Liver (tissue), 9 donors: ENCODE results near the gene SGMS1. TPM values are rescaled to one million over a fixed set of nuclear protein-coding genes. Genes with fewer than 3 reads are reported as not detected.

ENCODE experiments used
- DNase-seq: peaks from one replicate; pipeline ENCODE4 v3.0.0-alpha.2; 2017; ENCODE audit warnings: low spot score
- H3K27ac ChIP-seq, 2 donors: one replicate each; pipeline ENCODE4 v1.7.0; 2013; ENCODE audit warnings: inconsistent platforms in 2 of 2, low read length in 2 of 2, control low read depth in 1 of 2, low read depth in 1 of 2, mild to moderate bottlenecking in 1 of 2
- H3K27me3 ChIP-seq, 4 donors: one replicate each; pipeline versions ENCODE4 v1.6.1 to v1.7.0; 2013; ENCODE audit warnings: low read length in 3 of 4, inconsistent platforms in 1 of 4, mild to moderate bottlenecking in 1 of 4, moderate library complexity in 1 of 4; ENCODE audit not compliant: control insufficient read depth in 4 of 4, insufficient read depth in 4 of 4
- H3K36me3 ChIP-seq, 4 donors: one replicate each; pipeline versions ENCODE4 v1.6.1 to v1.7.0; 2013; ENCODE audit warnings: low read length in 3 of 4, mild to moderate bottlenecking in 3 of 4, low read depth in 1 of 4, moderate library complexity in 1 of 4; ENCODE audit not compliant: control insufficient read depth in 4 of 4, insufficient read depth in 3 of 4
- H3K4me1 ChIP-seq, 4 donors: one replicate each; pipeline versions ENCODE4 v1.6.1 to v1.7.0; 2013; ENCODE audit warnings: low read length in 3 of 4, mild to moderate bottlenecking in 3 of 4, moderate library complexity in 1 of 4; ENCODE audit not compliant: control insufficient read depth in 4 of 4, insufficient read depth in 4 of 4
- H3K4me3 ChIP-seq, 3 donors: one replicate each; pipeline versions ENCODE4 v1.6.1 to v1.7.0; 2013; ENCODE audit warnings: low read length in 3 of 3, control low read depth in 1 of 3, low read depth in 1 of 3, mild to moderate bottlenecking in 1 of 3
- H3K9ac ChIP-seq, 2 donors: one replicate each; pipeline ENCODE4 v1.7.0; 2013; ENCODE audit warnings: low read length in 2 of 2, mild to moderate bottlenecking in 2 of 2, moderate library complexity in 2 of 2, control low read depth in 1 of 2, low read depth in 1 of 2
- H3K9me3 ChIP-seq, 4 donors: one replicate each; pipeline versions ENCODE4 v1.6.1 to v1.7.0; 2013; ENCODE audit warnings: low read length in 3 of 4; ENCODE audit not compliant: control insufficient read depth in 4 of 4
- CTCF ChIP-seq: fragments of 150-350 bp; IDR thresholded peaks from 2 replicates; pipeline ENCODE4 v1.5.1; 2017; ENCODE audit warnings: improper control_type of control experiment, low read depth, low read length; ENCODE audit not compliant: missing input control
- FOXA1 ChIP-seq: IDR thresholded peaks from 2 replicates; pipeline ENCODE4 v1.6.1; 2016; ENCODE audit warnings: antibody characterized with exemption
- FOXA2 ChIP-seq: IDR thresholded peaks from 2 replicates; pipeline ENCODE4 v1.6.1; 2016; ENCODE audit warnings: antibody characterized with exemption
- HNF4A ChIP-seq, 2 donors: conservative IDR thresholded peaks; 2 replicates each; pipeline ENCODE4 v1.6.1; 2016; ENCODE audit warnings: antibody characterized with exemption in 2 of 2, mild to moderate bottlenecking in 2 of 2
- HNF4G ChIP-seq: IDR thresholded peaks from 2 replicates; pipeline ENCODE4 v1.6.1; 2016; ENCODE audit warnings: antibody characterized with exemption
- JUND ChIP-seq, 2 donors: IDR thresholded peaks; 2 replicates each; pipeline ENCODE4 v1.6.1; 2016; ENCODE audit warnings: antibody characterized with exemption in 2 of 2
- NR2F2 ChIP-seq: IDR thresholded peaks from 2 replicates; pipeline ENCODE4 v1.6.1; 2016; ENCODE audit warnings: antibody characterized with exemption
- RAD21 ChIP-seq, 2 donors: IDR thresholded peaks; 2 replicates each; pipeline ENCODE4 v1.6.1; 2016; ENCODE audit warnings: antibody characterized with exemption in 2 of 2, mild to moderate bottlenecking in 2 of 2
- RXRA ChIP-seq, 2 donors: IDR thresholded peaks; 2 replicates each; pipeline ENCODE4 v1.6.1; 2017 to 2018; ENCODE audit warnings: antibody characterized with exemption in 2 of 2, mild to moderate bottlenecking in 1 of 2
- SP1 ChIP-seq: IDR thresholded peaks from 2 replicates; pipeline ENCODE4 v1.6.1; 2018; ENCODE audit warnings: antibody characterized with exemption, mild to moderate bottlenecking
- TAF1 ChIP-seq: conservative IDR thresholded peaks from 2 replicates; pipeline ENCODE4 v1.6.1; 2016; ENCODE audit warnings: antibody characterized with exemption, mild to moderate bottlenecking
- YY1 ChIP-seq: IDR thresholded peaks from 2 replicates; pipeline ENCODE4 v1.6.1; 2016; ENCODE audit warnings: antibody characterized with exemption, mild to moderate bottlenecking
- WGBS: extraction: QIAGEN DNeasy Blood & Tissue Kit; methylation state at CpG from one replicate; pipeline ENCODE4 v1.1.7; 2013; 5-methylcytosine and 5-hydroxymethylcytosine counted together
- polyA plus RNA-seq, 2 donors: library from polyadenylated mRNA; stranded (reverse) in 1 of 2; unstranded in 1 of 2; fragments of 200-250 nt in 1 of 2; fragments of >200 nt in 1 of 2; fragmentation: Nextera tagmentation in 1 of 2; extraction: Ambion mirVana in 1 of 2; gene quantifications; one replicate each; pipeline versions ENCODE4 v1.2.1 to v1.2.3, GENCODE V29; 2013 to 2015
- total RNA-seq, 2 donors: library from RNA; depleted of rRNA; stranded (reverse); fragments of >200 nt; gene quantifications; one replicate each; pipeline ENCODE4 v1.2.3, GENCODE V29; 2014
- TF ChIP-seq, protein P1 (sequence below): IDR thresholded peaks from 2 replicates; pipeline ENCODE4 v1.6.1; 2016; ENCODE audit warnings: antibody characterized with exemption
- TF ChIP-seq, protein P2 (sequence below): IDR thresholded peaks from 2 replicates; pipeline ENCODE4 v1.6.1; 2016; ENCODE audit warnings: antibody characterized with exemption
- TF ChIP-seq, protein P3 (sequence below): IDR thresholded peaks from 2 replicates; pipeline ENCODE4 v1.6.1; 2016; ENCODE audit warnings: antibody characterized with exemption
- donor health status: healthy.
- donor health status: healthy.
- donor health status: healthy.
- donor health status: healthy.
- donor health status: healthy.

The SGMS1 gene
- total and polyA plus RNA-seq, 4 donors, result 6.8 to 98.2 (median 21.1) TPM

- no peak for DNase-seq
- Histone ChIP-seq H3K4me3 (no peak overlapping the region), H3K9me3 (peaks cover 0 to 2% (median 0%) of the 10 kb centered on the region in 4 donors), H3K9ac (no peak overlapping the region), H3K4me1 (no peaks in the 10 kb centered on the region), H3K27ac (no peak overlapping the region), H3K36me3 (no peaks in the 10 kb centered on the region), H3K27me3 (no peaks in the 10 kb centered on the region)
- 97% methylated on average over 1 of the region's 1 CpG for WGBS
- TF ChIP-seq HNF4G (no peak), YY1 (no peak), RAD21 (IDR thresholded peaks at IDR 0.05) (no peak), CTCF (no peak), NR2F2 (no peak), HNF4A (conservative IDR thresholded peaks at IDR 0.05) (no peak)
- TF ChIP-seq, protein P1, sequence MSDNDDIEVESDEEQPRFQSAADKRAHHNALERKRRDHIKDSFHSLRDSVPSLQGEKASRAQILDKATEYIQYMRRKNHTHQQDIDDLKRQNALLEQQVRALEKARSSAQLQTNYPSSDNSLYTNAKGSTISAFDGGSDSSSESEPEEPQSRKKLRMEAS, result no peak
Observed at GRCh38 chr10:50299948-50300669, 323.6 kb downstream of the SGMS1 start.

- Histone ChIP-seq H3K4me1 (no peaks in the 10 kb centered on the region), H3K36me3 (no peaks in the 10 kb centered on the region), H3K9ac (no peak overlapping the region), H3K9me3 (peaks cover 0 to 2% (median 0%) of the 10 kb centered on the region in 4 donors), H3K4me3 (no peak overlapping the region), H3K27me3 (no peaks in the 10 kb centered on the region), H3K27ac (no peak overlapping the region)
- TF ChIP-seq CTCF (no peak), YY1 (no peak), JUND (IDR thresholded peaks at IDR 0.05) (no peak), RXRA (IDR thresholded peaks at IDR 0.05) (no peak), FOXA1 (no peak), RAD21 (IDR thresholded peaks at IDR 0.05) (no peak), HNF4G (no peak), TAF1 (no peak), NR2F2 (no peak), FOXA2 (no peak), SP1 (no peak)
- TF ChIP-seq, protein P1, result no peak
- TF ChIP-seq, protein P2, sequence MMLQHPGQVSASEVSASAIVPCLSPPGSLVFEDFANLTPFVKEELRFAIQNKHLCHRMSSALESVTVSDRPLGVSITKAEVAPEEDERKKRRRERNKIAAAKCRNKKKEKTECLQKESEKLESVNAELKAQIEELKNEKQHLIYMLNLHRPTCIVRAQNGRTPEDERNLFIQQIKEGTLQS, result no peak
- TF ChIP-seq, protein P3, sequence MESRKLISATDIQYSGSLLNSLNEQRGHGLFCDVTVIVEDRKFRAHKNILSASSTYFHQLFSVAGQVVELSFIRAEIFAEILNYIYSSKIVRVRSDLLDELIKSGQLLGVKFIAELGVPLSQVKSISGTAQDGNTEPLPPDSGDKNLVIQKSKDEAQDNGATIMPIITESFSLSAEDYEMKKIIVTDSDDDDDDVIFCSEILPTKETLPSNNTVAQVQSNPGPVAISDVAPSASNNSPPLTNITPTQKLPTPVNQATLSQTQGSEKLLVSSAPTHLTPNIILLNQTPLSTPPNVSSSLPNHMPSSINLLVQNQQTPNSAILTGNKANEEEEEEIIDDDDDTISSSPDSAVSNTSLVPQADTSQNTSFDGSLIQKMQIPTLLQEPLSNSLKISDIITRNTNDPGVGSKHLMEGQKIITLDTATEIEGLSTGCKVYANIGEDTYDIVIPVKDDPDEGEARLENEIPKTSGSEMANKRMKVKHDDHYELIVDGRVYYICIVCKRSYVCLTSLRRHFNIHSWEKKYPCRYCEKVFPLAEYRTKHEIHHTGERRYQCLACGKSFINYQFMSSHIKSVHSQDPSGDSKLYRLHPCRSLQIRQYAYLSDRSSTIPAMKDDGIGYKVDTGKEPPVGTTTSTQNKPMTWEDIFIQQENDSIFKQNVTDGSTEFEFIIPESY, result no peak
- 90% methylated on average over 1 of the region's 1 CpG for WGBS
- DNase-seq, result no peak
Observed at GRCh38 chr10:50295367-50295766, 328.4 kb downstream of the SGMS1 start.
